Lower lobe of right lung (tissue), 2 donors: ENCODE measurements around the gene COL4A6. TPM values are rescaled to one million over a fixed set of nuclear protein-coding genes. Genes with fewer than 3 reads are reported as not detected.

Source experiments
- ATAC-seq, 2 donors: fragments of 200-7000 bp; cut with Tn5 transposase; one replicate each; pipeline ENCODE4 v1.9.1; 2020 to 2022; ENCODE audit warnings: mild to moderate bottlenecking in 2 of 2, moderate library complexity in 2 of 2
- DNase-seq: peaks from one replicate; pipeline ENCODE4 v3.0.0-alpha.2; 2020
- H3K27ac ChIP-seq: fragments of 200-600 bp; one replicate; pipeline ENCODE4 v1.8.0; 2022
- H3K27me3 ChIP-seq: fragments of 200-600 bp; one replicate; pipeline ENCODE4 v1.8.0; 2022; ENCODE audit warnings: low read depth
- H3K36me3 ChIP-seq: fragments of 200-600 bp; one replicate; pipeline ENCODE4 v1.8.0; 2022; ENCODE audit warnings: mild to moderate bottlenecking
- H3K4me1 ChIP-seq: fragments of 200-600 bp; one replicate; pipeline ENCODE4 v1.8.0; 2022
- H3K4me3 ChIP-seq: fragments of 200-600 bp; one replicate; pipeline ENCODE4 v1.8.0; 2022; ENCODE audit warnings: mild to moderate bottlenecking
- H3K9me3 ChIP-seq: fragments of 200-600 bp; one replicate; pipeline ENCODE4 v1.8.0; 2022
- intact Hi-C: fragments of 100-400 bp; cut with DNase I; formaldehyde crosslinking; loops from one replicate; pipeline ENCODE4 v1.11.0; 2022
- total RNA-seq: library from RNA; stranded (reverse); fragmentation: NEBNext Ultra II Directional; extraction: Animal tissue kit (Norgen Biotek cat#: 25700); gene quantifications from one replicate; pipeline ENCODE4 v1.2.1, GENCODE V29; 2021
- TF ChIP-seq, protein P1 (sequence below): fragments of 200-600 bp; IDR thresholded peaks from one replicate; pipeline ENCODE4 v1.8.0; 2022; ENCODE audit warnings: antibody characterized with exemption, mild to moderate bottlenecking
- donor health status: DM: no; HTN: yes; CAD: no; lungs with severe emphysema.

Gene COL4A6
- total RNA-seq, 1 donor from 2014 or later = 1.8 TPM

DNA sequence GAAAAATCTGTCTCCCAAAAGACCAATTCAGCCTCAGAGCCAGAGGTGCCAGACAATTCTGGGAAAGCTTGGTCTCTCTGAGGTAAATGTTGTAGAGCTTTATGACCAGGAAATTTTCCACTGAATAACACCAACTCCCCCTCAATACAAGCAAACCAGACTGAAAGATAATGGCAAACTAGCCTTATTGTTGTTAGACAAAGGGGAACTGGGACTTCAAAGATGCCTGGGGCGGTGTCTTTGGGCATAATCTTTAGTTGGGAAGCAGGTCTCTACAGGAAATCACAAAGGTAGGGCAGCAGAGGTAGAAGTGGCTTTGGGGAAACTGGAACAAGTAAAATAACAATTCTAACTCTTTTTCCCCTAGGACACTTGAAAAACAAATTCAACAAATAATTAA, 12.0 kb downstream of the COL4A6 start:
- no peaks in the 10 kb centered on the region for H3K36me3 ChIP-seq
- H3K4me3 ChIP-seq = no peak overlapping the region
- intact Hi-C loops = no loop called here
- ATAC-seq = no peak
- H3K27ac ChIP-seq = no peak overlapping the region
- H3K27me3 ChIP-seq = no peaks in the 10 kb centered on the region
- TF ChIP-seq, protein P1, sequence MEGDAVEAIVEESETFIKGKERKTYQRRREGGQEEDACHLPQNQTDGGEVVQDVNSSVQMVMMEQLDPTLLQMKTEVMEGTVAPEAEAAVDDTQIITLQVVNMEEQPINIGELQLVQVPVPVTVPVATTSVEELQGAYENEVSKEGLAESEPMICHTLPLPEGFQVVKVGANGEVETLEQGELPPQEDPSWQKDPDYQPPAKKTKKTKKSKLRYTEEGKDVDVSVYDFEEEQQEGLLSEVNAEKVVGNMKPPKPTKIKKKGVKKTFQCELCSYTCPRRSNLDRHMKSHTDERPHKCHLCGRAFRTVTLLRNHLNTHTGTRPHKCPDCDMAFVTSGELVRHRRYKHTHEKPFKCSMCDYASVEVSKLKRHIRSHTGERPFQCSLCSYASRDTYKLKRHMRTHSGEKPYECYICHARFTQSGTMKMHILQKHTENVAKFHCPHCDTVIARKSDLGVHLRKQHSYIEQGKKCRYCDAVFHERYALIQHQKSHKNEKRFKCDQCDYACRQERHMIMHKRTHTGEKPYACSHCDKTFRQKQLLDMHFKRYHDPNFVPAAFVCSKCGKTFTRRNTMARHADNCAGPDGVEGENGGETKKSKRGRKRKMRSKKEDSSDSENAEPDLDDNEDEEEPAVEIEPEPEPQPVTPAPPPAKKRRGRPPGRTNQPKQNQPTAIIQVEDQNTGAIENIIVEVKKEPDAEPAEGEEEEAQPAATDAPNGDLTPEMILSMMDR = no peak
- no peak for DNase-seq
- no peaks in the 10 kb centered on the region for H3K9me3 ChIP-seq
- H3K4me1 ChIP-seq = no peaks in the 10 kb centered on the region

DNA sequence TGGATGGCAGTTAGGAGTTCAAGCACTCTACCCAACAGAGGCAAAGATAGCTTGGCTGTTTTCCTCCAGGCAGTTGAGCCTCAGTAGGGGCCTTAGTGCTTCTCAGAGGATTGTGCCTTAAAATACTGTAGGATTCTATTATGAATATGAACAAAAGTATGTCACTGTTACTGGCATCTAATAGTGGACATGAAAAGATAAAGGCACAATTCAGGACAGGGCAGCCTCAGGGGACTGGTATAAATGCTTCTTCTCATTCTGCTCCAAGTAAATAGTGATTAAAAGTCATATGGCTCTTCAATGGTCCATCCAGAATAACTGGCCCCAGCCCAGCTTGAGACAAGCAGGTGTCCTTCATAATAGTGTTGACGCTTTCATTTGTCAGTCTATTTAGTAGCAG, 17.7 kb downstream of the COL4A6 start:
- ATAC-seq = no peak
- no peak for DNase-seq
- Histone ChIP-seq H3K9me3 (no peaks in the 10 kb centered on the region), H3K27me3 (no peaks in the 10 kb centered on the region), H3K36me3 (no peaks in the 10 kb centered on the region), H3K4me1 (no peaks in the 10 kb centered on the region), H3K4me3 (no peak overlapping the region), H3K27ac (no peak overlapping the region)
- TF ChIP-seq, protein P1 = no peak
- intact Hi-C loops = no loop called here

DNA sequence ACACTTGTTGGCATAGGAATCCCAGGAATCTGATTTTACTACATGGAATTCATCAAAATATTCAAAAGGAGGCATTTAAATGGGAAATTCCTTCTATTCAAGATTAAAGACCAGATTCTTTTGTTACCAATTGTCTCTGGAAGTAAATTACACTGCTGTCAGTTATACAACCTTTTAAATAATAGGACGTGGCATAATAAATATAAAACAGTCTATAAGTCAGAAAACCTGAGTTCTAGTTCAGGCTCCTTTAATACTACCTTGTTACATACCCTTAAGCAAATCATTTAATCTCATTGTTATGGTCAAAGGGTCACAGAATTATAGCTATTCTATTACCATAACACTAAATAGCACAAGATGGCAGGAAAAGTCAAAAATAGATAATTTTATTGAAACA, 18.8 kb downstream of the COL4A6 start:
- H3K4me3 ChIP-seq = no peak overlapping the region
- H3K27ac ChIP-seq = no peak overlapping the region
- H3K9me3 ChIP-seq = no peaks in the 10 kb centered on the region
- no peaks in the 10 kb centered on the region for H3K36me3 ChIP-seq
- TF ChIP-seq, protein P1 = no peak
- ATAC-seq = no peak
- intact Hi-C loops = no loop called here
- no peaks in the 10 kb centered on the region for H3K27me3 ChIP-seq
- no peaks in the 10 kb centered on the region for H3K4me1 ChIP-seq
- DNase-seq = no peak

DNA sequence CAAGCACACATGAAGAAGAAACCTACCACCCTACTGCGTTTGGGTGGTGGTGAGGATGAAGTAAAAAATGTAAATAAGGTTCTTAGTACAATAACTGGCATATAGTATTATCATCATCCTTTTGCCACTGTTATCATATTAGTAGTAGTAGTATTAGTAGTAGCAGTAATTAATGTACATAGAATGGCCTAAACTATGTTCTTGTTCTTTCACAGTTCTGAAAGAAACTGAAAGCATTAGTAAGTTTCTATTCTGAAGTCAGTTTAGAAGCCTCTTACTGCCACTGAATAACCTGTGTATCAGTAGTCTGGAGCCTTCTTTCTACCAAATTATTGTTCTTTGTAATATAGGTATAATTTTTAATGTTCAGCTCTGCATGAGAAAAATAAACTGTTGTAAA, 21.0 kb downstream of the COL4A6 start:
- H3K9me3 ChIP-seq = no peaks in the 10 kb centered on the region
- no peak overlapping the region for H3K4me3 ChIP-seq
- H3K4me1 ChIP-seq = no peaks in the 10 kb centered on the region
- no peaks in the 10 kb centered on the region for H3K27me3 ChIP-seq
- no peaks in the 10 kb centered on the region for H3K36me3 ChIP-seq
- intact Hi-C loops = no loop called here
- no peak for ATAC-seq
- TF ChIP-seq, protein P1 = no peak
- DNase-seq = no peak
- H3K27ac ChIP-seq = no peak overlapping the region

DNA sequence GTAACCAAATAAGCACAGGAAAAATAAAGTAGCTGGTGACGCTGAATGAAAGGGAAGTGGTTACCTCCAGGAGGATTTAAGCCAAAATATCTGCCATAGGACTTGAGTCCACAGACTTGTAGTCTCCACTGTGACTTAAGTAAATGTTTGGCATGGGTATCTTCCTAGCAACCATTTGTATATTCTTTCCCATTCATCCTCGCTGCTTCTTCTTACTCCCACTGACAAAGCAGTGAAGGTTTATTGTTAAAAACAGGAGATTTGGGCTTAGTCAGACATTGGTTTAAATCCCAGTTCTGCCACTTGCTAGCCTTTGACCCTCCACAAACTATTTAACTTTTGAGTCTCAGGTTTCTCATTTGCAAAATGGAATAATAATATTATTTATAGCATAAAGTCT, 22.3 kb downstream of the COL4A6 start:
- H3K36me3 ChIP-seq = no peaks in the 10 kb centered on the region
- no peak overlapping the region for H3K4me3 ChIP-seq
- no peaks in the 10 kb centered on the region for H3K27me3 ChIP-seq
- ATAC-seq = no peak
- no peak overlapping the region for H3K27ac ChIP-seq
- DNase-seq = no peak
- intact Hi-C loops = no loop called here
- TF ChIP-seq, protein P1 = no peak
- H3K4me1 ChIP-seq = no peaks in the 10 kb centered on the region
- H3K9me3 ChIP-seq = no peaks in the 10 kb centered on the region

DNA sequence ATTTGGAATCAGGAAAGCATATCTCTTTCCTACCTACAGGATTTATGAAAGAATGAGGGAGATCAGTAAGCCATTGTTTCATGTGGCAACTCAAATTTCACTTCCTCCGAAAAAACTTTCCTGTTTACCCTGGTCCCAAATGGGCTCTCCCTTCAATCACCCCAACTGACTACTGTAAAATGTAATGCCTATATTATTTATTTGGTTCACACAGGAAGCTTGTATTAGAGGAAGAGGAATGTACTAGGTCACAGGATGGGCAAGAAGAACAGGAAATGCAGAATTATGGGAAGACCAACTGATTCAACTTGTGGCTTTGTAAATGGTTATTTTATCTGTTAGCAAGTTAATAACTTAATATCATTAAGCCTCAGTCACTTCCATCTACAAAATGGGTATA, 23.1 kb downstream of the COL4A6 start:
- ATAC-seq = no peak
- Histone ChIP-seq H3K27ac (no peak overlapping the region), H3K9me3 (no peaks in the 10 kb centered on the region), H3K4me1 (no peaks in the 10 kb centered on the region), H3K4me3 (no peak overlapping the region), H3K36me3 (no peaks in the 10 kb centered on the region), H3K27me3 (no peaks in the 10 kb centered on the region)
- DNase-seq = no peak
- intact Hi-C loops = no loop called here
- TF ChIP-seq, protein P1 = no peak
